ENCODE results near the gene MRPL34. TPM values are rescaled to one million over a fixed set of nuclear protein-coding genes. Genes with fewer than 3 reads are reported as not detected.
A peak's percentile ranks its signal among the peaks of the same experiment; 100 is the strongest.

The MRPL34 gene
- total RNA-seq, 2 donors from 2014 or later, result 203 to 254 TPM

GRCh38 chr19:17303940-17304267 is 1.8 kb upstream of the MRPL34 start:
- H3K4me3 ChIP-seq, result peak overlapping the region in 1 of 2 donors; percentile 78
- peaks cover 0 to 57% of the 10 kb centered on the region in 2 donors for H3K4me1 ChIP-seq
- DNase-seq (ENCODE audit: low spot score), result no peak
- no peak for TF ChIP-seq CTCF (IDR thresholded peaks at IDR 0.05)
- H3K36me3 ChIP-seq, result no peaks in the 10 kb centered on the region
- H3K27ac ChIP-seq, result peak overlapping the region; percentile 91 to 96
- H3K9me3 ChIP-seq, result no peaks in the 10 kb centered on the region
- no peaks in the 10 kb centered on the region for H3K27me3 ChIP-seq

GRCh38 chr19:17304386-17305215 is 1.1 kb upstream of the MRPL34 start:
- DNase-seq (ENCODE audit: low spot score), result no peak
- Histone ChIP-seq H3K9me3 (no peaks in the 10 kb centered on the region), H3K4me3 (peak overlapping the region in 1 of 2 donors; percentile 55), H3K36me3 (no peaks in the 10 kb centered on the region), H3K4me1 (peaks cover 0 to 59% of the 10 kb centered on the region in 2 donors), H3K27me3 (no peaks in the 10 kb centered on the region), H3K27ac (peak overlapping the region; percentile 91 to 96)
- TF ChIP-seq CTCF (IDR thresholded peaks at IDR 0.05), result no peak

- no peak for DNase-seq (ENCODE audit: low spot score)
- Histone ChIP-seq H3K36me3 (no peaks in the 10 kb centered on the region), H3K9me3 (no peaks in the 10 kb centered on the region), H3K4me3 (peak overlapping the region; percentile 55 to 77), H3K27me3 (no peaks in the 10 kb centered on the region), H3K27ac (peak overlapping the region; percentile 91 to 96), H3K4me1 (peaks cover 0 to 64% of the 10 kb centered on the region in 2 donors)
- TF ChIP-seq CTCF (IDR thresholded peaks at IDR 0.05), result no peak
Measured at GRCh38 chr19:17305216-17305516, 506 bp upstream of the MRPL34 start.

- Histone ChIP-seq H3K4me1 (peaks cover 0 to 73% of the 10 kb centered on the region in 2 donors), H3K9me3 (no peaks in the 10 kb centered on the region), H3K27ac (peak overlapping the region; percentile 91 to 96), H3K27me3 (no peaks in the 10 kb centered on the region), H3K4me3 (peak overlapping the region; percentile 55 to 77), H3K36me3 (no peaks in the 10 kb centered on the region)
- TF ChIP-seq CTCF (IDR thresholded peaks at IDR 0.05), result no peak
- no peak for DNase-seq (ENCODE audit: low spot score)
Measured at GRCh38 chr19:17306285-17306714, 628 bp downstream of the MRPL34 start.

- Histone ChIP-seq H3K36me3 (no peaks in the 10 kb centered on the region), H3K4me3 (no peak overlapping the region), H3K27ac (no peak overlapping the region), H3K4me1 (peaks cover 0 to 73% of the 10 kb centered on the region in 2 donors), H3K27me3 (no peaks in the 10 kb centered on the region), H3K9me3 (no peaks in the 10 kb centered on the region)
- no peak for TF ChIP-seq CTCF (IDR thresholded peaks at IDR 0.05)
- no peak for DNase-seq (ENCODE audit: low spot score)
Measured at GRCh38 chr19:17307876-17308377, 2.3 kb downstream of the MRPL34 start.
